Gastrocnemius medialis (tissue), 4 donors: ENCODE results near the gene ZNF3.

ENCODE experiments used
- CTCF ChIP-seq, 5 experiments: fragments of 450-650 bp in 3 of 5; fragments of 200-600 bp in 2 of 5; sonication (generic) in 2 of 5; IDR thresholded peaks in 4 of 5; conservative IDR thresholded peaks in 1 of 5; 1 replicate in 4 of 5; 2 replicates in 1 of 5; pipeline ENCODE4 v1.5.1; 2016 to 2019; ENCODE audit warnings: antibody characterized with exemption in 5 of 5, mild to moderate bottlenecking in 3 of 5, moderate library complexity in 3 of 5
- POLR2A ChIP-seq, 2 donors: fragments of 450-650 bp; IDR thresholded peaks; one replicate each; pipeline ENCODE4 v1.6.1; 2017; ENCODE audit warnings: antibody characterized with exemption in 2 of 2, mild to moderate bottlenecking in 2 of 2, moderate library complexity in 2 of 2

GRCh38 chr7:100061518-100062193 is 19.9 kb downstream of the ZNF3 start:
- TF ChIP-seq CTCF (IDR thresholded peaks at IDR 0.05 in 4 of 5, conservative IDR thresholded peaks at IDR 0.05 in 1 of 5) (no peak), POLR2A (IDR thresholded peaks at IDR 0.05) (no peak)
